Measurements from ENCODE around the gene KCNMA1. TPM values are rescaled to one million over a fixed set of nuclear protein-coding genes. Genes with fewer than 3 reads are reported as not detected.

Gene KCNMA1
- total and polyA plus RNA-seq, 9 of the 15 experiments (the other 6 are each of a cell fraction or from before 2014, with no cell fraction given) = 0.01 to 0.95 (median 0.15) TPM; not detected in 4

DNA sequence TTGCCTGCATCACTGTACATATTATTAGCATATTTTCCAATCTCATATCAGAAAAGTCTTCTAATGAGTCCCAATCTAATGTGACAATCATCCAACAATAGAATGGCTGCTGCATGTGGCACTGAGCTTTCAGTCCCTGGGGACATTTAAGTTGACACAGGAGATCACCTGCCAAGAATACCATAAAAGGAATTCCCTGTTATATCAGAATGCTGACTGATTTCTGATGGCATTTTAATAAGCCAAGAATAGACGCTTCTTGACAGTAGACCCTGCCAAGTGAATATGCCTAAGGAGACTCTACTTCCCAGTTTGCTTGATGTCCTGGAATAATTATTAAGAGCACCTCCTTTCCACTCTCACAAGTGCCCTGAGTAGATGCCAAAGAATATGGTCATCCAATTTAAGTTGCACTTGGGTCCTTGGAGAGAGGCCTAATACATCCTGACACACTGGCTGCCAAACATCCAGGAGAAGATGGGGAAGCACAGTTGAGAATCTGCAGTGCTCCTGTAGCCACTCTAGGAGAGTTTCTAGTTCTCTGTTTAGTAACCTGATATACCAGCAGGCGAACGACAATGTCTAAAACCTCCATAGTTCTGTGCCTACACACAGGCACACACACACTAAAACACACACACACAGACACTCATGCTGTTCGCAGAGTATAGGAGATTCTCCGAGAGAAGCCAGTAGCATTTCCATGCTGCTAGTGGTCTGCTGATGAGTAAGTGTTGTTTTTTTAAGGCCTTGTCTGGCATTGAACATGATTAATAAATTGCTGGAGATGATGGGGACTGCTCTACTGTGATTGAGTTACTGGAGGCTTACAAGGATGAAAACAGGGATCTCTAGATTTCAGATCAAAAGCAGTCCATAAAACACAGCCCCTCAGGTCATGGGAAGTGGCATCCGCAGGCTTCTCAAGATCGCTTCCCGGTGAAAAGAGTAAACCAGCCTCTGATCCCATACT lies 369.6 kb downstream of the KCNMA1 start:
- Histone ChIP-seq H4K20me1 (replicated peaks; ENCODE audit: control insufficient read depth, insufficient read depth, low read length) (no peaks in the 10 kb centered on the region), H3K4me2 (ENCODE audit: insufficient read depth, low read length) (no peak overlapping the region), H3K4me1 (replicated peaks in 1 of 2; ENCODE audit: control insufficient read depth in 2 of 2, insufficient read depth in 2 of 2, low read length in 2 of 2) (no peaks in the 10 kb centered on the region), H3K9me3 (replicated peaks; ENCODE audit: control insufficient read depth, insufficient read depth, low read depth, low read length) (no peaks in the 10 kb centered on the region), H3K27me3 (ENCODE audit: control insufficient read depth in 2 of 2, insufficient read depth in 2 of 2, low read length in 2 of 2) (no peaks in the 10 kb centered on the region), H3K79me2 (ENCODE audit: control insufficient read depth, insufficient read depth, low read length) (no peaks in the 10 kb centered on the region), H3K27ac (ENCODE audit: extremely low read depth, low read depth, low read length) (no peak overlapping the region), H2AFZ (ENCODE audit: low read depth, low read length) (no peak overlapping the region), H3K36me3 (ENCODE audit: control insufficient read depth, insufficient read depth, low read length) (no peaks in the 10 kb centered on the region), H3K9me1 (ENCODE audit: control insufficient read depth, insufficient read depth, low read length) (no peaks in the 10 kb centered on the region), H3K4me3 (no peak overlapping the region), H3K9ac (ENCODE audit: insufficient read depth in 1 of 2, low read depth in 2 of 2, low read length in 2 of 2) (no peak overlapping the region)
- BruUV-seq (replicated peaks) = no TSS peak
- CTCF ChIA-PET (ENCODE audit: low intra/inter-chr PET ratio) = no interaction called here
- POLR2A ChIA-PET = interaction anchor here (0.6 kb wide), 1 partner anchor 11 kb away, joined by 3 read pairs; no protein-coding TSS in a partner anchor
- WGBS (ENCODE audit: insufficient coverage, low coverage, missing lambda C conversion rate) = 0% methylated on average over 8 of the region's 8 CpGs
- TF ChIP-seq TCFL5 (CRISPR knock-in tag; conservative IDR thresholded peaks at IDR 0.05) (no peak), ZNF384 (IDR thresholded peaks at IDR 0.05; ENCODE audit: low read depth, low read length) (no peak), YY1 (IDR thresholded peaks at IDR 0.05; ENCODE audit: borderline replicate concordance in 1 of 3, control insufficient read depth in 1 of 3, extremely low read depth in 1 of 3, insufficient read depth in 3 of 3, insufficient read length in 1 of 3, insufficient replicate concordance in 2 of 3, low read depth in 1 of 3, low read length in 2 of 3) (no peak), SNIP1 (IDR thresholded peaks at IDR 0.05; ENCODE audit: low read depth) (no peak), GABPB2 (CRISPR knock-in tag; conservative IDR thresholded peaks at IDR 0.05) (no peak), STAG1 (CRISPR knock-in tag; IDR thresholded peaks at IDR 0.05; ENCODE audit: borderline replicate concordance) (no peak), EZH2 (IDR thresholded peaks at IDR 0.05; ENCODE audit: borderline replicate concordance, low read depth, low read length) (no peak)
- TF ChIP-seq, protein P1, sequence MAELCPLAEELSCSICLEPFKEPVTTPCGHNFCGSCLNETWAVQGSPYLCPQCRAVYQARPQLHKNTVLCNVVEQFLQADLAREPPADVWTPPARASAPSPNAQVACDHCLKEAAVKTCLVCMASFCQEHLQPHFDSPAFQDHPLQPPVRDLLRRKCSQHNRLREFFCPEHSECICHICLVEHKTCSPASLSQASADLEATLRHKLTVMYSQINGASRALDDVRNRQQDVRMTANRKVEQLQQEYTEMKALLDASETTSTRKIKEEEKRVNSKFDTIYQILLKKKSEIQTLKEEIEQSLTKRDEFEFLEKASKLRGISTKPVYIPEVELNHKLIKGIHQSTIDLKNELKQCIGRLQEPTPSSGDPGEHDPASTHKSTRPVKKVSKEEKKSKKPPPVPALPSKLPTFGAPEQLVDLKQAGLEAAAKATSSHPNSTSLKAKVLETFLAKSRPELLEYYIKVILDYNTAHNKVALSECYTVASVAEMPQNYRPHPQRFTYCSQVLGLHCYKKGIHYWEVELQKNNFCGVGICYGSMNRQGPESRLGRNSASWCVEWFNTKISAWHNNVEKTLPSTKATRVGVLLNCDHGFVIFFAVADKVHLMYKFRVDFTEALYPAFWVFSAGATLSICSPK (IDR thresholded peaks at IDR 0.05; ENCODE audit: borderline replicate concordance) = no peak
- intact Hi-C loops (cut with micrococcal nuclease) = no loop called here
- DNase-seq (ENCODE audit: extremely low read depth in 1 of 4, low spot score in 3 of 4) (no peak), FAIRE-seq (no peak), ATAC-seq (no peak)
- in situ Hi-C loops (cut with MboI) = no loop called here
